HG02763 (cell line): ENCODE measurements around the gene OR13C5.

Experiments
- ATAC-seq: cut with Tn5 transposase; IDR thresholded peaks from one replicate; pipeline ENCODE4 v1.9.1; 2021; ENCODE audit warnings: mild to moderate bottlenecking, moderate library complexity; ENCODE audit not compliant: unreplicated experiment

The OR13C5 gene

DNA sequence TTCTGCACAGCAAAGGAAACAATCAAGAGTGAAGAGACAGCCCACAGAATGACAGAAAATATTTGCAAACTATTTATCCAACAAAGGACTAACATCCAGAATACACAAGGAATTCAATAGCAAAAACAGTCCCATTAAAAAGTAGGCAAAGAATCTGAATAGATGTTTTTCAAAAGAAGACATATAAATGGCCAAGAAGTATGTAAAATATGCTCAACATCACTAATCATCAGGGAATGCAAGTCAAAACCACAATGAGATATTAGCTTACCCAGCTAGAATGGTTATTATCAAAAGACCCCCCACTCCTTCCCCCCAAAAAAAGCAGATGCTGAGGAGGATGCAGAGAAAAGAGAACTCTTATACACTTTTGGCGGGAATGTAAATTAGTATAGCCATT is 43.7 kb downstream of the OR13C5 start:
- ATAC-seq, result no peak

DNA sequence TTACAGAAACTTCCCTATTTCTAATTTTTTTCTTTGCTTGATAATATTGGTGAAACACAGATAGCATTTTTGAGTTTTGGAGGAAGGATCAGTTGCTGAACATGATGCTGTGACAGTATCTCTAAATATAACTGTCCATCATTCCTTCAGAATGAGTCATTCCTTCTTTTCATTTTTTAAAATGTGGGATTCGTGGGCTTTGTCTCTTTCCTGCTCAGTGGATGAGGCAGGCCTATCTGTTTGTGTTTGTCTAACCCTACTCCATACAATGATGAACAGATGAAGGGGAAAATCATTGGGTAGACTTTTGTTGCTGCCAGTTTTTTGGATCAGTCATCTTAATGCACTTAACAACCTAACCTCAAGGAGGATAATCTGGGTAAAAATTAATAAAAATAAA is 46.0 kb downstream of the OR13C5 start:
- ATAC-seq, result no peak
